ENCODE measurements around the gene CDH23. TPM values are rescaled to one million over a fixed set of nuclear protein-coding genes. Genes with fewer than 3 reads are reported as not detected.

The CDH23 gene
- total and polyA plus RNA-seq, 9 of the 15 experiments (the other 6 are each of a cell fraction or from before 2014, with no cell fraction given): 0.18 to 1.2 (median 0.47) TPM

DNA sequence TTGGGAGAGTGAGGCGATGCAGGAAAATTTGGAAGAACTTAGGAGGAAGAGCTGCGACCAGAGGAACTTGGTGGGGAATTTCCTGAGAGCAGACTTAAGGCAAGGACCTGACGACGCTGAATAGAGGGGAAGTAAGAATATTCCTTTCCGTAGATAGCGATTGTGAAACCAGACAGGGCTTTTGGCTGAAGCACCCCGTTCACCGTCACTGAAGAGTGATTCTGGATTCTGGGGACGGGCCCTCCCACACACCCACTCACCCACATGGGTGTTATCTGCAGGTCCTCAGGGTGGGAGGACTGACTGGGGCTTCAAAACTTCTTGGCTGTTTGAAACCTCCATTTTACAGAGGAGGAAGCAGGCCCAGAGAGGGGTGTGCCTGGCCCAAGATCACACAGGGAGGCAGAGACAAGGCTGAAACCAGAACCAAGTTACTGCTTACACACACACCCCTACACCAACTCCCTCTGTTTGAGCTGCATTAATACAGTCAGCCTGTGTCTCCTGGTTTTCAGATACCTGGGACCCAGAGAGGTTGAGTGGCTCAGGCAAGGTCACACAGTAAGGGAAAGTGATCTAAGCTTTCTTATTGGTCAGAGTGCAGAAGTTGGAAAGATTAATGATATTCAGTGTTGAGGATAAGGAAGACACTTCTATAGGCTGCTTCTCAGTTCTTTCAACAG is 37.2 kb upstream of the CDH23 start (continued):
- TF ChIP-seq MCM3 (IDR thresholded peaks at IDR 0.05) (no peak), ZFP1 (CRISPR knock-in tag; IDR thresholded peaks at IDR 0.05) (no peak), SMARCA4 (IDR thresholded peaks at IDR 0.05) (peak; percentile 72), NEUROD1 (IDR thresholded peaks at IDR 0.05; ENCODE audit: borderline replicate concordance, low read depth, low read length, partially characterized antibody) (peak; percentile 38), POLR2AphosphoS5 (IDR thresholded peaks at IDR 0.05; ENCODE audit: control insufficient read depth, insufficient read depth, low read depth, low read length) (peak; percentile 77), NBN (IDR thresholded peaks at IDR 0.05; ENCODE audit: low read depth) (no peak), SMAD1 (IDR thresholded peaks at IDR 0.05; ENCODE audit: low read depth, low read length, partially characterized antibody) (no peak), CSDE1 (IDR thresholded peaks at IDR 0.05) (no peak), NFRKB (IDR thresholded peaks at IDR 0.05; ENCODE audit: low read depth) (no peak), ESRRA (IDR thresholded peaks at IDR 0.05; ENCODE audit: borderline replicate concordance, low read depth) (0 out of 2 replicates have a peak, but pooled peaks have one; percentile 10), ZNF184 (CRISPR knock-in tag; IDR thresholded peaks at IDR 0.05) (no peak), NCOA2 (IDR thresholded peaks at IDR 0.05; ENCODE audit: partially characterized antibody in 2 of 2) (no peak), CREBBP (IDR thresholded peaks at IDR 0.05; ENCODE audit: low read depth, low read length) (no peak), ZNF644 (tag; IDR thresholded peaks at IDR 0.05; ENCODE audit: low read depth) (no peak), NFIC (IDR thresholded peaks at IDR 0.05) (no peak; the same call in 1 of the 2 replicates), ILK (tag; IDR thresholded peaks at IDR 0.05; ENCODE audit: borderline replicate concordance, low read depth) (no peak), ZNF583 (CRISPR knock-in tag; IDR thresholded peaks at IDR 0.05) (no peak), ZNF212 (CRISPR knock-in tag; IDR thresholded peaks at IDR 0.05) (no peak), KLF16 (IDR thresholded peaks at IDR 0.05) (peak; percentile 85), ZNF311 (CRISPR knock-in tag; IDR thresholded peaks at IDR 0.05) (no peak), RBM34 (IDR thresholded peaks at IDR 0.05; ENCODE audit: borderline replicate concordance, insufficient read depth, low read length) (no peak), POU5F1 (IDR thresholded peaks at IDR 0.05; ENCODE audit: borderline replicate concordance, low read depth, low read length, partially characterized antibody) (no peak), ZNF232 (CRISPR knock-in tag; IDR thresholded peaks at IDR 0.05) (no peak)
- TF ChIP-seq, protein P1, sequence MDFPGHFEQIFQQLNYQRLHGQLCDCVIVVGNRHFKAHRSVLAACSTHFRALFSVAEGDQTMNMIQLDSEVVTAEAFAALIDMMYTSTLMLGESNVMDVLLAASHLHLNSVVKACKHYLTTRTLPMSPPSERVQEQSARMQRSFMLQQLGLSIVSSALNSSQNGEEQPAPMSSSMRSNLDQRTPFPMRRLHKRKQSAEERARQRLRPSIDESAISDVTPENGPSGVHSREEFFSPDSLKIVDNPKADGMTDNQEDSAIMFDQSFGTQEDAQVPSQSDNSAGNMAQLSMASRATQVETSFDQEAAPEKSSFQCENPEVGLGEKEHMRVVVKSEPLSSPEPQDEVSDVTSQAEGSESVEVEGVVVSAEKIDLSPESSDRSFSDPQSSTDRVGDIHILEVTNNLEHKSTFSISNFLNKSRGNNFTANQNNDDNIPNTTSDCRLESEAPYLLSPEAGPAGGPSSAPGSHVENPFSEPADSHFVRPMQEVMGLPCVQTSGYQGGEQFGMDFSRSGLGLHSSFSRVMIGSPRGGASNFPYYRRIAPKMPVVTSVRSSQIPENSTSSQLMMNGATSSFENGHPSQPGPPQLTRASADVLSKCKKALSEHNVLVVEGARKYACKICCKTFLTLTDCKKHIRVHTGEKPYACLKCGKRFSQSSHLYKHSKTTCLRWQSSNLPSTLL (IDR thresholded peaks at IDR 0.05): no peak
- TF ChIP-seq, protein P2, sequence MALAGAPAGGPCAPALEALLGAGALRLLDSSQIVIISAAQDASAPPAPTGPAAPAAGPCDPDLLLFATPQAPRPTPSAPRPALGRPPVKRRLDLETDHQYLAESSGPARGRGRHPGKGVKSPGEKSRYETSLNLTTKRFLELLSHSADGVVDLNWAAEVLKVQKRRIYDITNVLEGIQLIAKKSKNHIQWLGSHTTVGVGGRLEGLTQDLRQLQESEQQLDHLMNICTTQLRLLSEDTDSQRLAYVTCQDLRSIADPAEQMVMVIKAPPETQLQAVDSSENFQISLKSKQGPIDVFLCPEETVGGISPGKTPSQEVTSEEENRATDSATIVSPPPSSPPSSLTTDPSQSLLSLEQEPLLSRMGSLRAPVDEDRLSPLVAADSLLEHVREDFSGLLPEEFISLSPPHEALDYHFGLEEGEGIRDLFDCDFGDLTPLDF (CRISPR knock-in tag; IDR thresholded peaks at IDR 0.05): no peak
- TF ChIP-seq, protein P3, sequence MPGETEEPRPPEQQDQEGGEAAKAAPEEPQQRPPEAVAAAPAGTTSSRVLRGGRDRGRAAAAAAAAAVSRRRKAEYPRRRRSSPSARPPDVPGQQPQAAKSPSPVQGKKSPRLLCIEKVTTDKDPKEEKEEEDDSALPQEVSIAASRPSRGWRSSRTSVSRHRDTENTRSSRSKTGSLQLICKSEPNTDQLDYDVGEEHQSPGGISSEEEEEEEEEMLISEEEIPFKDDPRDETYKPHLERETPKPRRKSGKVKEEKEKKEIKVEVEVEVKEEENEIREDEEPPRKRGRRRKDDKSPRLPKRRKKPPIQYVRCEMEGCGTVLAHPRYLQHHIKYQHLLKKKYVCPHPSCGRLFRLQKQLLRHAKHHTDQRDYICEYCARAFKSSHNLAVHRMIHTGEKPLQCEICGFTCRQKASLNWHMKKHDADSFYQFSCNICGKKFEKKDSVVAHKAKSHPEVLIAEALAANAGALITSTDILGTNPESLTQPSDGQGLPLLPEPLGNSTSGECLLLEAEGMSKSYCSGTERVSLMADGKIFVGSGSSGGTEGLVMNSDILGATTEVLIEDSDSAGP (CRISPR knock-in tag; IDR thresholded peaks at IDR 0.05): no peak
